22Rv1 (cell line): ENCODE data around the gene CAPG.
"Not testable (repeated sequence)": the region's sequence is repeated elsewhere in the genome, so short reads cannot be mapped to it uniquely, and the experiment has no call there.

ENCODE experiments used
- H3K27ac ChIP-seq: fragments of 450-650 bp; 2 replicates; pipeline ENCODE4 v1.5.1; 2017
- CTCF ChIP-seq: fragments of 450-650 bp; IDR thresholded peaks from 2 replicates; pipeline ENCODE4 v1.5.1; 2017; ENCODE audit warnings: mild to moderate bottlenecking
- ZFX ChIP-seq: fragments of 450-650 bp; IDR thresholded peaks from 2 replicates; pipeline ENCODE4 v1.6.1; 2017; ENCODE audit warnings: antibody characterized with exemption, borderline replicate concordance

Gene CAPG

GRCh38 chr2:85445316-85446295 is 35.4 kb upstream of the CAPG start:
- TF ChIP-seq CTCF (no peak), ZFX (no peak)
- peak overlapping the region; percentile 43 for H3K27ac ChIP-seq

- TF ChIP-seq CTCF, result no peak
- TF ChIP-seq ZFX, result no peak
- H3K27ac ChIP-seq, result no peak overlapping the region
Measured at GRCh38 chr2:85444629-85445172, 34.5 kb upstream of the CAPG start.

- TF ChIP-seq CTCF (no peak), ZFX (no peak)
- H3K27ac ChIP-seq, result no peak overlapping the region
Measured at GRCh38 chr2:85441864-85442263, 31.7 kb upstream of the CAPG start.

- H3K27ac ChIP-seq, result no peak overlapping the region
- TF ChIP-seq ZFX (no peak), CTCF (no peak)
Measured at GRCh38 chr2:85440729-85441128, 30.6 kb upstream of the CAPG start.

- H3K27ac ChIP-seq, result no peak overlapping the region
- no peak for TF ChIP-seq CTCF
- no peak for TF ChIP-seq ZFX
Measured at GRCh38 chr2:85439986-85440385, 29.8 kb upstream of the CAPG start.

GRCh38 chr2:85439569-85439968 is 29.4 kb upstream of the CAPG start:
- H3K27ac ChIP-seq, result not testable (repeated sequence)

- TF ChIP-seq CTCF, result no peak
- TF ChIP-seq ZFX, result no peak
- no peak overlapping the region for H3K27ac ChIP-seq
Measured at GRCh38 chr2:85439025-85439472, 28.9 kb upstream of the CAPG start.
